NOMO-1 treated with dmso at 0.1 percent for 144 hours (cell line): ENCODE data around the gene CBY2.
"Not testable (repeated sequence)": the region's sequence is repeated elsewhere in the genome, so short reads cannot be mapped to it uniquely, and the experiment has no call there.

Source experiments
- DNase-seq: peaks from one replicate; lab custom pipeline; 2025; ENCODE audit not compliant: unreplicated experiment; lab: John Stamatoyannopoulos, UW

Gene CBY2

GRCh38 chr13:45702088-45702487 lies at the start of gene CBY2:
Gene CBY2 (plus strand): TSS chr13:45702320. CDS start chr13:45702391, 71 bp downstream.
- no peak for DNase-seq

DNA sequence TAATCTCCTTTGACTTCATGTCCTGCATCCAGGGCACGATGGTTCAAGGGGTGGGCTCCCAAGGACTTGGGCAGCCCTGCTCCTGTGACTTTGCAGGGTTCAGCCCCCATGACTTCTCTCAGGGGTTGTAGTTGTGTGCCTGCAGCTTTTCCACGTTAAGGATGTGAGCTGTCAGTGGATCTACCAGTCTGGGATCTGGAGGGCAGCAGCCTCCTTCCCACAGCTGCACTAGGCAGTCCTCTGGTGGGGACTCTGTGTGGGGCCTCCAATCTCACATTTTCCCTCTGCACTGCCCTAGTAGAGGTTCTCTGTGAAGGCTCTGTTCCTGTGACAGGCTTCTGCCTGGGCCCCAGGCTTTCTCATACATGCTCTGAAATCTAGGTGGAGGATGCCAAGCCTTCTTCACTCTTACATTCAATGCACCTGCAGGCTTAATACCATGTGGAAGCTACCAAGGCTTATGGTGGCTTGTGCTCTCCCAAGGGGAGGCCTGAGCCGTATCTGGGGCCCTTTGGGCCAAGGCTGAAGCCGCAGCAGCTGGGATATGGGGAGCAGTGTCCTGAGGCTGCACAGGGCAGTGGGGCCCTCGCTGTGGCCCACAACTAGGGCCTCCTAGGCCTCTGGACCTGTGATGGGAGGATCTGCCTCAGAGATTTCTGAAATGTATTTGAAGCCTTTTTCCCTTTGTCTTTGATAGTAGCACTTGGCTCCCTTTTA lies 47.3 kb upstream of the CBY2 start:
- DNase-seq: no peak

- no peak for DNase-seq
These were observed 43.4 kb upstream of the CBY2 start for GRCh38 chr13:45658586-45659235.

DNA sequence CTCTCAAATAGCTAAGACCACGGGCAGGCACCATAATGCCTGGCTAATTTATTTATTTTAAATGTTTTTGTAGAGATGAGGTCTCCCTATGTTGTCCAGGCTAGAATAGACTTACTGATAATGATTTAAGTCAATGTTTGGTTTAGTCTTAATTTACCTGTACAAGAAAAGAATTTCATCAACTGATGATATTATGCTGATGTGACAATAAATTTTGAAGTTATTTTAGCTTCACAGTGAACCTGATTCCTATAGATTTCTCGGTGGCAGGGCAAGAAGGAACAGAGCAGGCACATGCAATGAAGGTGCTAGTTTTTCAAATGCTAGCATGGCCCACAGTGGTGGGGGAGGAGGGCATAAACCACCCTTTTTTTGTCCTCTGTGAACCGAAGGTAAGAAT lies 42.6 kb upstream of the CBY2 start:
- no peak for DNase-seq

- DNase-seq: not testable (repeated sequence)
These were observed 41.7 kb upstream of the CBY2 start for GRCh38 chr13:45660458-45660857.

DNA sequence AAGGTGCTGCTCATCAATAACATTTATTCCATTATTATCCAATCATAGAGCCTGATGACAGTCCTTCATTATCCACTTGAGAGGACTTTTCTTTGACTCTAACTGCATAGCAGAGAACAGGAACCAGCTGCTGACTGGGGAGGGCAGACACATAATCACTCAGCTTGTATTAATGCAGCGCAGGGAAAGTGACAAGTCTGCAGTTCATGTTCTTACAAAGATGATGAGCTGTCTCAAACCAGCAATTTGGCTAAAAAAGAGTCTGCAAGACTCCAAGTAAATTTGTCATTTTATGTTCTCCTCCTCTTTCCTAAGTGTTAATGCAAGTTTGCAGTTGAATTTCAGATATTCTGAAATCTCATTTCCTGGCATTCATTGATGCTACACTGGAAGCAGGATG lies 40.0 kb upstream of the CBY2 start:
- no peak for DNase-seq

GRCh38 chr13:45662903-45663302 lies 39.2 kb upstream of the CBY2 start:
- not testable (repeated sequence) for DNase-seq

- DNase-seq: not testable (repeated sequence)
These were observed 32.5 kb upstream of the CBY2 start for GRCh38 chr13:45669626-45670025.

GRCh38 chr13:45670189-45670885 lies 31.8 kb upstream of the CBY2 start:
- DNase-seq: no peak

- DNase-seq: no peak
These were observed 27.2 kb upstream of the CBY2 start for GRCh38 chr13:45674908-45675307.

GRCh38 chr13:45678282-45678681 lies 23.8 kb upstream of the CBY2 start:
- DNase-seq: no peak

GRCh38 chr13:45681113-45681512 lies 21.0 kb upstream of the CBY2 start:
- DNase-seq: no peak

DNA sequence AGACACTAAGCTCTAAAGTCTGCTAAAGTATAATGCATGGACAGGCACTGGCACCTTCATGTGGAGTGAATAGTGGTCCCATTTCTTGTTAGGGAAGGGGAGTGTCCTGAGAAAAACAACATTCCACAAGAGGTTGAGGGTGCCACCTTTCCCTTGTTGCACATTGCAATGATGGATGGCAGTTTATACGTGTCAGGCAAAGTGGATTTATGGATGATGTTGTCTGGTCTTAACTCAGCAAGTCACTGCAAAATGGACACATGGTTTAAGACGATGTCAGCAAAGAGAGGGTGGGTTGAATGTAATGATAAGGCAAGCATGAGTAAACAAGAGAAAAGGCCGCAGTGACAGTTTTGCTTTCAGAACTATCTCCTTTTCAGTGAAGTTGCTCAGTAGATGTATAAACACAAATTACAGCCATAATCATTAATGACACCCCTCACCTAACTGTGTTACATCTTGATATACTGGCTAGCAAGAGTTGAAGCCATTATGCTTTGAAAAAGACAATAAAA lies 19.6 kb upstream of the CBY2 start:
- no peak for DNase-seq

DNA sequence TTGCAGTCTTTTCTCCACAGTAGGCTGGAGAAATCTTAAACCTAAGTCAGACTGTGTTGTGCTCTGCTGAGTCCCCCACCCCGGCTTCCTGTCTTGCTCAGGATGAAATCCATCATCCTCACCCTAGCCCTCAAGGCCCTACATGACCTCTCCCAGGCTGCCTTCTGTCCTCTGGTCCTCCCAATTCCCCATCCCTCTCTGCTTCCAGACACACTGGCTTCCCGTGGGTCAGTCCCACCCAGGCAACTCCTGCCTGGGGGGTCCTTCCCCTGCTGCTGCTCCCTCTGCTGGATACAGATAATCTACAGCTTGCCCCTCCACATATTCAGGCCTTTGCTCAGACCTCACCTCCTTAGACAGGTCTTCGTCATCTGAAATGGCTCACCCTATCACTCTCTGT lies 18.4 kb upstream of the CBY2 start:
- DNase-seq: no peak

GRCh38 chr13:45688577-45688976 lies 13.5 kb upstream of the CBY2 start:
- DNase-seq: no peak

GRCh38 chr13:45690636-45691035 lies 11.5 kb upstream of the CBY2 start:
- no peak for DNase-seq

- no peak for DNase-seq
These were observed 10.9 kb upstream of the CBY2 start for GRCh38 chr13:45691251-45691650.

GRCh38 chr13:45691667-45692066 lies 10.5 kb upstream of the CBY2 start:
- no peak for DNase-seq

DNA sequence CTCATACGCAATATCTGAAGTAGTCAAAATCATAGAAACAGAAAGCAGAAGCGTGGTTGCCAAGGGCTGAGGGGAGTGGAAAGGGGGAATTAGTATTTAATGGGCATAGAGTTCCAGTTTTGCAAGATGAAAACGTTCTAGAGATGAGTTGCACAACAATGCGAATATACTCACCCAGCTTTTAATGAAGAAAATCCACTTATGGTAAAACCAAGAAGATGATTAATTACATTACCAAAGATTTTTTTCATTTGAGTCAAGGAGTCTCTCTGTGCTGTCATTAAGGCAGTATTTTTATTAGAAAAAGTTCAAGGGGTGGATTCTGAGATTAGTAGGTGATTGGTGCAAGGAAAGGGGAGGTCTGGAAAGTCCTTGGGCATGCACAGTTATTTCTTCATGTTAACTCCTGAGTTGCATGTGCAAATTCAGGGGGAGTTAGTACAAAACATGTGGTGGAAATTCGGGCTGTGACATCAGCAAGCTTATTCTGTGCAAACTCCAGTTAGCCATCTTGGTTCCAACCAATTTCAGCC lies 6.9 kb upstream of the CBY2 start:
- DNase-seq: peak; percentile 92

DNA sequence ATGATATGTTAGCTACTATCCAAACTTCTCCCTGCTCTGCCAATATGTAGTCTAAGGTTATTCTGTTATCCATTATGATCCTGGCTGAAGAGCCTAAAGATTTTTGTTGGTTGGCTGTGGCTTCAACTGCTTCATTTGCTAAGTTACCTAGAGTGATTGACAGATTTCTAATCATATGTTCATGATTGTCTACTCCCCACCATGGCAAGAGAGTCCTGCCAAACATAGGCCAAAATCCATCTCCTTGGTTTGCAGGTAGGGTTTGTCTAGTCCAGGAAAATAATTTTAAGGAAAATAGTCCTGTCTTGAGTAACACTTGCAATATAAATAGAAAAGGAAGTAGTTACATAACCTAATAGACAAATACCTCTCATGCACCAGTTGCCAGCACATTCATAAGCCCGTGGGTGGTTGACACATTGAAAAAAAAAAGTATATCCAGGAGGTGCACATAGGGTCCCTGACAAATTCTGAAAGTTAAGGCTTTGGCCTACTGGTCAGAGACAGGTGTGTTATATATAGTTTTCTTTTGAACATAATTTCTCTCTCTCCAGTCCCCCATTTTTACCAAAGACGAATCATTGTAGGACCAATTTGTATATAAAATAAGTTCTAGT lies 5.4 kb upstream of the CBY2 start:
- peak; percentile 38 for DNase-seq
